Lung (tissue), 12 donors: ENCODE results near the gene PPP1R3F. TPM values are rescaled to one million over a fixed set of nuclear protein-coding genes. Genes with fewer than 3 reads are reported as not detected.
"Not testable (repeated sequence)": the region's sequence is repeated elsewhere in the genome, so short reads cannot be mapped to it uniquely, and the experiment has no call there.

Experiments used
- ATAC-seq: fragments of 200-7000 bp; cut with Tn5 transposase; one replicate; pipeline ENCODE4 v1.9.1; 2020; ENCODE audit warnings: moderate number of reproducible peaks; ENCODE audit not compliant: insufficient read depth, low FRiP score
- DNase-seq, 3 donors: peaks; one replicate each; pipeline ENCODE4 v3.0.0-alpha.2; 2013 to 2017
- H3K27ac ChIP-seq, 2 donors: one replicate each; pipeline ENCODE4 v1.5.1; 2013; ENCODE audit warnings: mild to moderate bottlenecking in 2 of 2, moderate library complexity in 2 of 2, control low read depth in 1 of 2, inconsistent platforms in 1 of 2, low read depth in 1 of 2, low read length in 1 of 2
- H3K27me3 ChIP-seq, 3 donors: one replicate each; pipeline ENCODE4 v1.5.1; 2013; ENCODE audit warnings: low read length in 2 of 3; ENCODE audit not compliant: control insufficient read depth in 3 of 3, insufficient read depth in 3 of 3
- H3K36me3 ChIP-seq, 4 donors: one replicate each; pipeline ENCODE4 v1.5.1; 2013; ENCODE audit warnings: low read length in 4 of 4, mild to moderate bottlenecking in 1 of 4, moderate library complexity in 1 of 4; ENCODE audit not compliant: control insufficient read depth in 4 of 4, insufficient read depth in 4 of 4
- H3K4me1 ChIP-seq, 5 donors: one replicate each; pipeline ENCODE4 v1.5.1; 2013; ENCODE audit warnings: low read length in 5 of 5, mild to moderate bottlenecking in 2 of 5, moderate library complexity in 1 of 5; ENCODE audit not compliant: control insufficient read depth in 5 of 5, insufficient read depth in 5 of 5
- H3K4me3 ChIP-seq: one replicate; pipeline ENCODE4 v1.5.1; 2013; ENCODE audit warnings: mild to moderate bottlenecking, control low read depth, moderate library complexity
- H3K9ac ChIP-seq, 2 donors: one replicate each; pipeline ENCODE4 v1.5.1; 2013; ENCODE audit warnings: low read length in 2 of 2, control low read depth in 1 of 2; ENCODE audit not compliant: insufficient read depth in 1 of 2
- H3K9me3 ChIP-seq, 4 donors: one replicate each; pipeline ENCODE4 v1.5.1; 2013; ENCODE audit warnings: low read length in 3 of 4, mild to moderate bottlenecking in 1 of 4, moderate library complexity in 1 of 4; ENCODE audit not compliant: control insufficient read depth in 4 of 4, insufficient read depth in 3 of 4
- WGBS, 2 donors: extraction: QIAGEN DNeasy Blood & Tissue Kit; methylation state at CpG; one replicate each; pipeline ENCODE4 v1.1.7; 2013; 5-methylcytosine and 5-hydroxymethylcytosine counted together
- polyA plus RNA-seq, 2 donors: library from polyadenylated mRNA; stranded (reverse); fragments of 200-250 nt; gene quantifications; one replicate each; pipeline ENCODE4 v1.2.1, GENCODE V29; 2013
- total RNA-seq, 2 donors: library from RNA; depleted of rRNA in 1 of 2; stranded (reverse); fragments of >200 nt in 1 of 2; gene quantifications; one replicate each; pipeline ENCODE4 v1.2.1, GENCODE V29; 2014 to 2021
- TF ChIP-seq, protein P1 (sequence below): IDR thresholded peaks from 2 replicates; pipeline ENCODE4 v1.5.1; 2012; ENCODE audit warnings: mild to moderate bottlenecking; ENCODE audit errors: control extremely low read depth, extremely low read depth
- donor health status: control.
- donor health status: control.
- donor health status: Bipolar disorder and iron deficiency.
- donor health status: healthy.
- donor health status: DM: yes; HTN: yes; CAD: no.

Gene PPP1R3F
- total and polyA plus RNA-seq, 4 donors, result 2.0 to 7.6 (median 4.4) TPM

DNA sequence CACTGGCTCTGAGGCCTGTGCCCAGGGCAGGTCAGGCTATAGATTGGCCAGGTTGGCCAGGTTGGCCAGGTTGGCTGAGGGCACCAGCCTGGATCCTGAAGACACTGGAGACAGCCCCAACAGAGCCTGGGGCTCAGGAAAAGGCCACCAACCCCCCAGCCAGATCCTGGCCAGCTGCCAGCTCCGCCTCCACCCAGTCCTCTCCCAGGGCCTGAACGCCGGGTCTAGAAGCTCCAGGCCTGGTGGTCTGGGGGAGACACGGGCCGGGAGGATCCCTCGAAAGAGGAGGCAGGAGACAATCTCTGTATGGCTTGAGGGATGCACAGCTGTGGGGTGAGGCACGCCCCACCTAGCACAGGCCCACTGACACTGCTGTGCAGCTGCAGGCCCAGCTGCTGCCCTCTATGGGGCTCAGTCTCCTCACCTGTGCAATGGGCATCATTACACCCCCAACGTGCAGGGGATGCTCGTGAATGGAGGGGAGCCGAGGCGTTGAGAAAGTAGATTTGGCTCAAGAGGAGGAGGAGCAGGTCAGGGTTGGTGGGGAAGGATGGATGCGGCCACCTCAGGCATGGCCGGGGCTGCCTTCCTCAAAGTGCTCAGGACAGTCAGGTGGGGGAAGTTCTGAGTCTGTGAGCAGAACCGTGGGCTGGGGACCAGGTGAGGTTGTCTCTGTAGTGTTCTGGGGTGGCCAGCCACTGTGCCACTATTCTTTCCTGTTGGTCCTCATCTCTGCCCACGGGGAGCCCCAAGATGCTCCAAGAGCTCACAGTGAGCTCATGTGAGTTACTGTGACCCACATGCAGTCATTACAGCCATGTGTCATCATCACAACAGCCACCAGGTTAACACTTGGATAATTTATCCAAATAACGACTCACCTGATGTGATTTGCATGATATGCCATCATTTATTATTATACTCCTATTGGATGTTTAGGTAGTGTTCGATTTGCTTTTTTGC is 23.1 kb downstream of the PPP1R3F start:
- TF ChIP-seq, protein P1, sequence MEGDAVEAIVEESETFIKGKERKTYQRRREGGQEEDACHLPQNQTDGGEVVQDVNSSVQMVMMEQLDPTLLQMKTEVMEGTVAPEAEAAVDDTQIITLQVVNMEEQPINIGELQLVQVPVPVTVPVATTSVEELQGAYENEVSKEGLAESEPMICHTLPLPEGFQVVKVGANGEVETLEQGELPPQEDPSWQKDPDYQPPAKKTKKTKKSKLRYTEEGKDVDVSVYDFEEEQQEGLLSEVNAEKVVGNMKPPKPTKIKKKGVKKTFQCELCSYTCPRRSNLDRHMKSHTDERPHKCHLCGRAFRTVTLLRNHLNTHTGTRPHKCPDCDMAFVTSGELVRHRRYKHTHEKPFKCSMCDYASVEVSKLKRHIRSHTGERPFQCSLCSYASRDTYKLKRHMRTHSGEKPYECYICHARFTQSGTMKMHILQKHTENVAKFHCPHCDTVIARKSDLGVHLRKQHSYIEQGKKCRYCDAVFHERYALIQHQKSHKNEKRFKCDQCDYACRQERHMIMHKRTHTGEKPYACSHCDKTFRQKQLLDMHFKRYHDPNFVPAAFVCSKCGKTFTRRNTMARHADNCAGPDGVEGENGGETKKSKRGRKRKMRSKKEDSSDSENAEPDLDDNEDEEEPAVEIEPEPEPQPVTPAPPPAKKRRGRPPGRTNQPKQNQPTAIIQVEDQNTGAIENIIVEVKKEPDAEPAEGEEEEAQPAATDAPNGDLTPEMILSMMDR, result no peak
- H3K27me3 ChIP-seq, result no peaks in the 10 kb centered on the region
- no peak overlapping the region for H3K9ac ChIP-seq
- 80 to 91% methylated on average over 8 to 17 of the region's 17 CpGs for WGBS, 2 donors
- DNase-seq (no peak), ATAC-seq (no peak)
- H3K27ac ChIP-seq, result no peak overlapping the region
- no peaks in the 10 kb centered on the region for H3K36me3 ChIP-seq
- no peak overlapping the region for H3K4me3 ChIP-seq
- H3K9me3 ChIP-seq, result no peaks in the 10 kb centered on the region
- H3K4me1 ChIP-seq, result no peaks in the 10 kb centered on the region

- H3K4me1 ChIP-seq, H3K4me3 ChIP-seq, H3K36me3 ChIP-seq, H3K9ac ChIP-seq, H3K27me3 ChIP-seq, ATAC-seq, DNase-seq, H3K27ac ChIP-seq, H3K9me3 ChIP-seq: not testable (repeated sequence)
- WGBS, 2 donors, result 79 to 86% methylated on average over 4 to 5 of the region's 5 CpGs
Observed at GRCh38 chrX:49299293-49299692, 29.7 kb downstream of the PPP1R3F start.

- Histone ChIP-seq H3K9ac (no peak overlapping the region), H3K27me3 (no peaks in the 10 kb centered on the region), H3K9me3 (no peaks in the 10 kb centered on the region), H3K4me3 (no peak overlapping the region), H3K27ac (no peak overlapping the region), H3K36me3 (no peaks in the 10 kb centered on the region), H3K4me1 (no peaks in the 10 kb centered on the region)
- ATAC-seq (no peak), DNase-seq (no peak)
- TF ChIP-seq, protein P1, result no peak
- WGBS, 2 donors, result 80 to 100% methylated on average over 1 of the region's 1 CpG
Observed at GRCh38 chrX:49300703-49301102, 31.1 kb downstream of the PPP1R3F start.

DNA sequence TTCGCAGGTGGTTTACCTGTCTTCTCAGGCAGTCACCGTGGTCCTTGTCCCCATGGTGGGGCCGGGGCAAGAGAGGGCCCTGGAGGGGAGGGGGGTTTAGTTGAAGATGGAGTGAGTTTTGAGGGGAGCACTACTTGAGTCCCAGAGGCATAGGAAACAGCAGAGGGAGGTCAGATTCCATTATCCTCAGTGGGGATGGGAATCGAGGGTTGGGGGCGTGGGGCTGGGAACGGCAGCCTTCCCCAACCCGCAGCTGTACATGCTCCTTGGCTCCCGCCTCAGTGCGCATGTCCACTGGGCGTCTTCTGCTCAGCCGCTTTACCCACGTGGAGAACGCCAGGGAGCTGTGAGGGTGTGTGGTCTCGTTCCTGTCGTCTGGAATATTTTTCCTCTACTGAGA is 33.8 kb downstream of the PPP1R3F start, which contains the start of gene GAGE10:
Gene GAGE10 (plus strand): TSS at position 301 of the 400 bp plus-strand sequence. CDS start 1,214 bp downstream, outside the sequence.
- no peaks in the 10 kb centered on the region for H3K4me1 ChIP-seq
- H3K9me3 ChIP-seq, result no peaks in the 10 kb centered on the region
- WGBS, 2 donors, result 77 to 90% methylated on average over 13 to 15 of the region's 15 CpGs
- TF ChIP-seq, protein P1, result no peak
- no peak for ATAC-seq
- no peak for DNase-seq
- H3K27ac ChIP-seq, result no peak within 1 kb of the TSS
- no peak within 1 kb of the TSS for H3K4me3 ChIP-seq
- H3K36me3 ChIP-seq, result no peaks in the 10 kb centered on the region
- H3K27me3 ChIP-seq, result no peaks in the 10 kb centered on the region
- no peak within 1 kb of the TSS for H3K9ac ChIP-seq

DNA sequence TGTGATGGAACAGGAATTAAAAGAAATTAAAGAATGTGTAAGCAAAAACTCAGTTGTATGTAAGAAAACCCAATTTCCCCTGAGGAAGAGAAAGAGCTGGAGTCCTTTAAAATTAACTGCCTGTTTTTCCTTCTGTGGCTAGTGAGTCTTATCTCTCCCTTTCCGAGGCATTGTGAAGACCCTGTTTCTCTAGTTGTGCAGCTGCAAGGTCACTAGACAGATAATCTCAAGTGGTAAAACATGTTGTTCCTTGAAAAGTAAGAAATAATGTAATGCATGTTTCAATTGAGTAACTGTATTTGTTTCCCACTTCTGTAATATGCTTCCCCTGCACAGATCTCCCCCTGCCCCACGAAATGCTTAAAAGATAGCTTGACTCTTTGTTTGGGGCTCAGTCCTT is 38.2 kb downstream of the PPP1R3F start:
- not testable (repeated sequence) for H3K4me3 ChIP-seq, H3K27ac ChIP-seq, H3K27me3 ChIP-seq, DNase-seq, H3K36me3 ChIP-seq, H3K4me1 ChIP-seq, ATAC-seq, H3K9me3 ChIP-seq, H3K9ac ChIP-seq
- 32 to 57% methylated on average over 2 of the region's 2 CpGs for WGBS, 2 donors
